ENCODE measurements around the gene MACROD2. TPM values are rescaled to one million over a fixed set of nuclear protein-coding genes. Genes with fewer than 3 reads are reported as not detected.

Gene MACROD2
- total RNA-seq, 1 experiment from 2014 or later, result 1.6 TPM

DNA sequence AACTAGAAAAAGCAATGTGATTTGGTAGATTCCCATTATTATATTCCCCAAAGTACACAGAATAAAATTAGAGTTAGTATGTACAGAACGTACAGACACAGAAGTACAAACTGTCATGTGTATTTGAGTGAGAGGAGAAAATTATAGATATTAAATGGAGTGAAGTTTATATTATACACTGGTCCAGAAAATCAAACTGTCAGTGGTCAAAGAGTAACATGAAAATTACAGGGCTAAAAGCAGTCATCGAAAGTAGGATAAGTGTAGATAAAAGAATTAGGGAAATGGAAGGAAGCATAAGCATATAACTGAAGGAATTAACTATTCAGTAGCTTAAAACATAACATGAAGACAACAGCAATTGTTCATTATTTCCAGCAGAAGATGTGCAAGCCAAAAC, 35.2 kb upstream of the MACROD2 start:
- H3K79me2 ChIP-seq (ENCODE audit: insufficient read depth, low read length), result no peaks in the 10 kb centered on the region
- no peak overlapping the region for H2BK12ac ChIP-seq (ENCODE audit: insufficient read length, low read depth, low read length)
- H4K20me1 ChIP-seq (ENCODE audit: control insufficient read depth, insufficient read depth, insufficient read length), result no peaks in the 10 kb centered on the region
- H3K27me3 ChIP-seq (ENCODE audit: insufficient read depth, low read length), result no peaks in the 10 kb centered on the region
- Mint-ChIP-seq H3K4me3 (no peak overlapping the region), H3K4me1 (no peaks in the 10 kb centered on the region), H3K9me3 (no peaks in the 10 kb centered on the region), H3K27ac (no peak overlapping the region), H3K27me3 (ENCODE audit: low read depth) (no peaks in the 10 kb centered on the region), H3K36me3 (ENCODE audit: insufficient read depth in 1 of 3, low read depth in 3 of 3) (no peaks in the 10 kb centered on the region)
- H3K14ac ChIP-seq (ENCODE audit: insufficient read depth, low read length), result no peak overlapping the region
- no peak overlapping the region for H3K18ac ChIP-seq (ENCODE audit: insufficient read length, low read depth, low read length)
- no peak overlapping the region for H3K9ac ChIP-seq (ENCODE audit: extremely low read depth, insufficient read length, low read length)
- no peak overlapping the region for H2AFZ ChIP-seq (ENCODE audit: low read length)
- H2BK120ac ChIP-seq (ENCODE audit: low read depth, low read length, poor library complexity, severe bottlenecking), result no peak overlapping the region
- no peaks in the 10 kb centered on the region for H3K4me1 ChIP-seq (ENCODE audit: insufficient read depth, low read length)
- no peak overlapping the region for H2BK5ac ChIP-seq (ENCODE audit: insufficient read length, low read length)
- no peak overlapping the region for H3T11ph ChIP-seq (ENCODE audit: low read length)
- no peak for TF ChIP-seq CTCF (conservative IDR thresholded peaks at IDR 0.05)
- H3K79me1 ChIP-seq (ENCODE audit: insufficient read depth, low read depth, low read length, poor library complexity, severe bottlenecking), result no peaks in the 10 kb centered on the region
- no peaks in the 10 kb centered on the region for H3K23me2 ChIP-seq (ENCODE audit: insufficient read length, low read depth, low read length, poor library complexity, severe bottlenecking)
- no peak overlapping the region for H3K4ac ChIP-seq (ENCODE audit: low read depth, low read length)
- no peak overlapping the region for H4K5ac ChIP-seq (ENCODE audit: insufficient read length, low read depth, low read length)
- DNase-seq, result no peak
- no peak overlapping the region for H3K56ac ChIP-seq (ENCODE audit: insufficient read length, low read depth, low read length)
- H3K27ac ChIP-seq (ENCODE audit: insufficient read length, low read depth, low read length), result no peak overlapping the region
- no peak overlapping the region for H2BK15ac ChIP-seq (ENCODE audit: low read depth, low read length)
- WGBS (ENCODE audit: extremely low coverage, insufficient read length, low lambda C conversion rate), result no CpG with 5 or more reads among the region's 2 CpGs
- H3K9me3 ChIP-seq (ENCODE audit: control insufficient read depth, low read depth, low read length), result no peaks in the 10 kb centered on the region
- no peak overlapping the region for H3K23ac ChIP-seq (ENCODE audit: insufficient read length, low read depth, low read length)
- no peak overlapping the region for H2AK5ac ChIP-seq (ENCODE audit: insufficient read length, low read length)
- no peak overlapping the region for H4K8ac ChIP-seq (replicated peaks; ENCODE audit: insufficient read length, low read depth, low read length)
- no peak overlapping the region for H2BK20ac ChIP-seq (ENCODE audit: low read depth, low read length, poor library complexity, severe bottlenecking)
- no peak overlapping the region for H3K4me2 ChIP-seq (ENCODE audit: insufficient read depth, insufficient read length, low read length)
- H4K91ac ChIP-seq (ENCODE audit: insufficient read length, low read depth, low read length), result no peak overlapping the region

Measured in H9 (cell line).